GM13976 (cell line): ENCODE measurements around the gene ZNF469.

Experiments used
- DNase-seq: peaks from one replicate; pipeline ENCODE4 v3.0.0; 2012; ENCODE audit warnings: low spot score
- in situ Hi-C: fragments of 300-500 bp; cut with MboI; formaldehyde crosslinking; loops from one replicate; pipeline ENCODE4 v1.12.0; 2022; ENCODE audit warnings: low sequenced_read_pairs, mixed read lengths, inconsistent platforms; ENCODE audit not compliant: unreplicated experiment
- TF ChIP-seq, protein P1 (sequence below): IDR thresholded peaks from 2 replicates; pipeline ENCODE4 v1.5.1; 2012; ENCODE audit warnings: borderline replicate concordance, mild to moderate bottlenecking; ENCODE audit not compliant: insufficient read depth; ENCODE audit errors: extremely low read depth, missing control alignments, control extremely low read depth

Gene ZNF469

DNA sequence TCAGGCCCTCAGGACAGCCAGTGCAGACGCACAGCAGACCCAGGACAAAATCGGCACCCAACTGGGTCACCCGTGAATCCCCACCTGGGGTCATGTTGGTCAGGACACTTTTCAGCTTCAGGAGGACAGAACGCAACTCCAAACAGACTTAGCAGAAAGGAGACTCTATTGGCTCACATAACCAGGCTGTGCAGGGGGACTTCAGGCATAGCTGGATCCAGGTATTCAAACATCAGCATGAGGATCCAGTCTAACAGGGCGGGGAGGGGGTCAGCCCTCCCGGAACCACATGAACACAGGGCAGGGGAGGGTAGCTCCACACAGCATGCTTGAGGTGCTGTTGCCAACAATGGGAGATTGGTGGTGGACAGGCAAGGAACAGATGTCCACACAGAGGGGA lies 22.0 kb downstream of the ZNF469 start:
- in situ Hi-C loops = no loop called here
- no peak for DNase-seq
- TF ChIP-seq, protein P1, sequence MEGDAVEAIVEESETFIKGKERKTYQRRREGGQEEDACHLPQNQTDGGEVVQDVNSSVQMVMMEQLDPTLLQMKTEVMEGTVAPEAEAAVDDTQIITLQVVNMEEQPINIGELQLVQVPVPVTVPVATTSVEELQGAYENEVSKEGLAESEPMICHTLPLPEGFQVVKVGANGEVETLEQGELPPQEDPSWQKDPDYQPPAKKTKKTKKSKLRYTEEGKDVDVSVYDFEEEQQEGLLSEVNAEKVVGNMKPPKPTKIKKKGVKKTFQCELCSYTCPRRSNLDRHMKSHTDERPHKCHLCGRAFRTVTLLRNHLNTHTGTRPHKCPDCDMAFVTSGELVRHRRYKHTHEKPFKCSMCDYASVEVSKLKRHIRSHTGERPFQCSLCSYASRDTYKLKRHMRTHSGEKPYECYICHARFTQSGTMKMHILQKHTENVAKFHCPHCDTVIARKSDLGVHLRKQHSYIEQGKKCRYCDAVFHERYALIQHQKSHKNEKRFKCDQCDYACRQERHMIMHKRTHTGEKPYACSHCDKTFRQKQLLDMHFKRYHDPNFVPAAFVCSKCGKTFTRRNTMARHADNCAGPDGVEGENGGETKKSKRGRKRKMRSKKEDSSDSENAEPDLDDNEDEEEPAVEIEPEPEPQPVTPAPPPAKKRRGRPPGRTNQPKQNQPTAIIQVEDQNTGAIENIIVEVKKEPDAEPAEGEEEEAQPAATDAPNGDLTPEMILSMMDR = no peak

DNA sequence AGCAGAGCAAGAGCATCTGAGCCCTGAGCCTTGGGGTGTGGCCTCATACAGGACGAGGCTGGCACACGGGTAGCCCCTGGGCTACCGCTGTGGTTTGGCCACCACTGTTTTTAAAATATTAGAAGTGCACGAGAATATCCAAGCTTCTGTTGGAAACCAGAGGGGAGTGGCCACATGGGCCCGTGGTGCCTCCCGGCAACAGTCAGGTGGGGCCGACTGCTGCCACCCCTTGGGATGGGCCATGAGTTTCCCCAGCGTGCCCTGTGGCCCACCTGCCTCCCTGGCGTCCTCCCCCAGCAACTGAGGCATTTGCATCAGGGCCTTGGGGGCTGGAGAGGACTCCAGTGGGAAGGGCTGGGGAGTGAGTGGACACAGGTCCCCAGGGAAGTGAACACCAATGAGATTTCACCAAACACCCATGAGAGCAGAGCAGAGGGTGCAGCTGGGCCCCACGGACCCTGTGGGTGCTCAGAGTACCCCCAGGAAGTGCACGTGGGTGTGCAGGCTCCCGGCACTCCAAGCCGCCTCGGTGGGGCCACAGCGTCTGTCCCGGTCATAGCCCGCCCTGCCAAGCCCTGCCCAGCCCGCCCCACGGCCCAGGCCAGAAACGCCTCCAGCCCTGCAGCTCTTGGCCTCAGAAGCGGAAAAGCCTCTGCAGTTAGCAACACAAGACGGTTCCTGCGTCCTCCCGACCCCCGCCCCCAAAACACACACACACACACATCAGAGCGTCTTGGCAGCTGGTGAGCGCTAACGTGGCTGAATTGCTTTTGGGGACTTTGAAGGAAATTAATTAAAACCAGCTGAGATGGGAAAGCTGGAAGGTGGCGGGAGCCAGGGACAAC lies 22.7 kb downstream of the ZNF469 start:
- TF ChIP-seq, protein P1 = no peak
- in situ Hi-C loops = no loop called here
- no peak for DNase-seq

DNA sequence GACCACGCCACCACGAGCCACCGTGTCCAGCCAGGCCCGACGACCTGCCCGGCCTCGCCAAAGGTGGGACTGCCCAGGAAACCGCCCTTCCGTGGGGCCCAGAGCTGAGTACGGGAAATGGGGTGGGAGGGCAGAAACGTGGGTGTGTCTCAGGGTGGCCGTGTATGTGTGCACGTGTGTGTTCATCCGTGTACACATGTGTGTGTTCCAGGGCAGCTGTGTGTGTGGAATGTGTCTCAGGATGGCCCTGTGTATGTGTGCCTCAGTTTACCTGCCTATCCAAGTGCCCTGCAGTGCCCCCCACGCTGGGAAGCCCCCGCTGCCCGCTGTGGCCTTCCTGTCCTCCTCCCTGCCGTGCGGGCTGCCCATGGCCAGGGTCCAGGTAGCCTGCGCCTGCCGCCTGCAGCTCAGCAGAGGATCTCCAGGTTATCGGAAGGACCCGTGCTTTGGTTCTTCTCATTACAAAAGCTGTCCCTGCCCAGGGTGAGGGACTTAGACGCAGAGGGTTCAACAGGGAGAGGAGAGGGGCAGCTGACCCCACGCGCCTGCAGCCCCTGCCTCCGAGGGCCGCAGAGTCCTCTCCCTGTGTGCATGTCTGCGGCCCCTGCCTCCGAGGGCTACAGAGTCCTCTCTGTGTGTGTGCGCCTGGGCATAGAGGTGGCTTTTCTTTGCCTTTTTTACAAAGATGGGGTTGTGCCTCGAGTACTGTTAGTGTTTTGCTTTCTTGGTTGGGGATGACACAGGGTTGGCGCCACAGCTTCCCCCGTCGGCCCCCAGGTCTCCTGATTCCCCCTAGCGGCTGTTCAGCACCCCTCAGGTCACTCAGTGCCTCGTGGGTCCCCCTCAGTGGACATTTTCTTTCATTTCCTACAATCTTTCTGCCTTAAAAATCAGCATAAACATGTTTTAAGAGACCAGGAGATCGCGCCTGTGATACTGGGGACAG lies 23.6 kb downstream of the ZNF469 start:
- no peak for DNase-seq
- TF ChIP-seq, protein P1 = no peak
- in situ Hi-C loops = no loop called here

DNA sequence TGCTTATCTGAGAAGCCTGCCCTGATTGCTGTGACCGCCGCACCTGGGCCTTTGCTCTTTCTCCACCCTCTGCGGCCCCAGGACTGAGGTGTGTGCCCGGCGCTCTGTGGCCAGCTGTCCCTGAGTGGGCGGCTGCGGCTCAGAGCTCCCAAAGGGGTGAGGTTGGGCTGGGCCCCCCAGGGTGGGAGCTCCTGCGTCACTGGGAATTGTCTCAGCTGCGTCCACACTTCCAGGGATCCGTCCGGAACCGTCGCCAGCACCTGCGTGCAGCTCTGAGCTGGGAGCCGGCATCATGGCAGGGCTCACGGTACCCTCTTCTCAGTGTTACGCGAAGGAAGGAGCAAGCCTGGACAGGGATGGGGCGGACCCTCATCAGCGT lies 24.3 kb downstream of the ZNF469 start:
- no peak for DNase-seq
- in situ Hi-C loops = no loop called here
- TF ChIP-seq, protein P1 = no peak

DNA sequence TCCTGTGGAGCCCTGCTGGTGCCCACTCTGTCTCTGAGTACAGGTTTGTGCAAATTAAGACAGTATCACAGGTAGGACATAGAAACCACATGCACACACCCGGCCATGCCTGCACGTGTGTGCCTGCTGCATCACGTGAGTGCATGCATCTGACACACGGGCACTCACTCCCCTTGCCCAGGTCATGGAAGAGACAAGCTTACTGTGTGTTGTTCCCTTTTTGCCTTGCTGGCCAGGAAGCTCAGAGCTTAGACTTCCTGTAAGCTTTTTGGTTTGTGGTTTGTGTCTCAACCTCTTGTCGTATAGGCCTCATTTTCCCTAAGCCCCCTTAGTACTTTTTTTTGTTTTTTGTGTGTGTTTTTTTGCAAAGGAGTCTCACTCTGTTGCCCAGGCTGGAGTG lies 25.0 kb downstream of the ZNF469 start:
- in situ Hi-C loops = no loop called here
- TF ChIP-seq, protein P1 = no peak
- DNase-seq = no peak

DNA sequence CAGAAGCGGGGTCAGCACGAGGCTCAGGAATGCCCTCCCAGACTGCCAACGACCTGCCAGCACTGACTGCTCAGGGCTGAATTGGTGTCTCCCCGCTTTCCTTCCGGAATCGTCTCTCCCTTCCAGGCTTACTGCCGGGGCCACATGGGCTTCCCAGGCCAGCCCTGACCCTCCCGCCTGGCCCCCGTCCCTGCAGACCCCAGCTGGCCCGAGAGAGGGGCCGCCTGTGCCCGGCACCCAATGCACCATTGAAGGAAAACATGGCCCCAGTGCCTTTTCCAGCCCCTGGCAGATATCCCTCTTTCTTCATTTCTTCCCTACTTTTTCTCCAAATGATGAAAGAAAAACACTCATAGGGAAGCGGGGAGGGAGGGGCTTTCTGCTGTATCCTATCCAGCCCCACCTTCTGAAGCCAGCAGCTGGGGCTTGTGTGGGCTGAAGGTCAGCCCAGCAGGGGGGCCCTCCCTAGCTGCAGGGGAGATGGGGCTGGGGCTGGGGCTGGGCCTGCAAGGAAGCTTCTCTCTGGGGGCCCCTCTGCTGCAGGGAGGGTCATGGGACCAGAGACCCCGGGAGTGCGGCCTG lies 25.9 kb downstream of the ZNF469 start:
- no peak for DNase-seq
- TF ChIP-seq, protein P1 = no peak
- in situ Hi-C loops = no loop called here
